ENCODE data around the gene CYP27B1.

Gene CYP27B1

GRCh38 chr12:57750561-57751431 is 16.1 kb downstream of the CYP27B1 start:
- no peak for DNase-seq

DNA sequence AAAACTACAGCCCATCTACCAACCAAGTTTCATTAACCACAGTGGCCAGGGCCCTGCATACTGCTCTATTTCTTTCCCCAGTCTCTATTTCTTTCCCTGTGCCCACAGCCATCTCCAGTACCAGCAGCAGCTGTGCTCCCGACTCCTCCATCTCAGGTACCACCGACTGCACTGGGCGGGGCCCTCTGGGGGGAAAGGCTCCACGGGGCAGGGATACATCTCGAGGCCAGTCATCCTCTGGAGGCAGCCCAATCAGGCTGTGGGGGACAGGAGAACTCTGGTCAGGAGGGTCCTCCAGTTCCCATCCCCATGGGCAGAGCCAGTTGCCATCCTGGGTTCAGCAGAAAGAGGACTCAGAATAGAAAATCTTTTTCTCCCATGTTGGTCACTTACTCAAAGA is 17.8 kb downstream of the CYP27B1 start:
- DNase-seq, result no peak

- no peak for DNase-seq
Measured at GRCh38 chr12:57746025-57746424, 20.9 kb downstream of the CYP27B1 start.

- DNase-seq, result no peak
Measured at GRCh38 chr12:57745485-57745881, 21.4 kb downstream of the CYP27B1 start.

DNA sequence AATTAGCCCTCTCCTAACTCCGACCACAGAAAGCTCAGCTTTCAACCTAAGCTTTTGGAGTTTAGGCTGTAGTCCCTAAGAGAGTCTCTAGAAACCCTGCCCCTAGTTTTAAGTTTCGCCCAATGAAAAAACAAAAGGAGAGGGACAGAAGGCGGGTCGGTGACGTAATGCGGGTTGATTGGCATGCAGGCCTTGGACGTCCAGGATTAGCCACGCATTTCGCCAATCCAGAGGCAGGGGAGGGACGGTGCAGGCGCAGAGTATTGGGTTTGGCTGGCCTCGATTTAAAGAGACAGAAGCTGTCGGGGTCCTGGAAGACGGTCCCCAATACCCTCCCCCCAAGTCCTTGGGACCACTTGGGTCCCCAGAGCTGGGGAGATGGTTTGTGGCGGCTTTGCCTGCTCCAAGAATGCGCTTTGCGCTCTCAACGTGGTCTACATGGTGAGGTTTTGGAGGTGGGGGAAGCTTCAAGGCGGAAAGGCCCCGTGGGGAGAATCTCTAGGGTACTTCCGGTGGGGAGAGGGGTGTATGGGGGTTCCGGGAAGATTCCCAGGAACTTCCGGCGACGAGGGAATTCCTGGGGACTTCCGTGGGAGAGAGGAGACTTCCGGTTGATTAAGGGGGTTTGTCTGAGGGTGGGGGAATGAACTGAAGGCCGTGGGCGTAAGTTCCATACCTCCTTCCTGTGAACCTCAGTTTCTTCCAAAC is 21.9 kb downstream of the CYP27B1 start, which contains the start of gene TSPAN31:
TSPAN31 (plus strand) TSS at position 263 of the 708 bp plus-strand sequence; CDS start at position 379, 116 bp downstream.
- peak; percentile 88 for DNase-seq

DNA sequence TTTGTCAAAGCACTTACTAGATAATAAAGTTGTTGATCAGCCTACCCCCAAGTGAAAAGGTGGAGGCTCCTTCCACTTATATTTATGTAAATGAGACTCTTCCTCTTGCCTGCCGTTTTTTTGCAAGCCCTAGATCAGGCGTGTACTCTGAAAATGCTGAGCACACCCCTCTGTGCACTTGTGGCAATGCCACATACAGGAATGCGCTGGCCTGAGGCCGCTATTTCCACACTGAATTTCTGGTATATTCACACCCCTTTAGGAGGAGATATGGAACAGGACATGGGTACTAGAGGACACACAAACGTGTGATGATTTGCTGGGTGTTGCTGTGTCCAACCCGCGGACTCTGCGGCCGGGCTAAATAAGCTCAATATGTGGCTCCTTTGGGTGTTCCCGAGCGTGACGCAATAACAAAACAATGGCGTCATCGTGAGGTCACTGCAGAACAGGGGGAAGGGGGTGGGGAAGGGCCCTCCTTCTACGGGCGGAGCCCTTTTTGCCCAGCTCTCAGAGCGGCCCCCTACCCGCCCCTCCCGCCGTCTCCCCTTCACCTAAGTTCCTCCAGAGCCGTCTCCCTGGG is 22.6 kb downstream of the CYP27B1 start:
- DNase-seq, result no peak

DNA sequence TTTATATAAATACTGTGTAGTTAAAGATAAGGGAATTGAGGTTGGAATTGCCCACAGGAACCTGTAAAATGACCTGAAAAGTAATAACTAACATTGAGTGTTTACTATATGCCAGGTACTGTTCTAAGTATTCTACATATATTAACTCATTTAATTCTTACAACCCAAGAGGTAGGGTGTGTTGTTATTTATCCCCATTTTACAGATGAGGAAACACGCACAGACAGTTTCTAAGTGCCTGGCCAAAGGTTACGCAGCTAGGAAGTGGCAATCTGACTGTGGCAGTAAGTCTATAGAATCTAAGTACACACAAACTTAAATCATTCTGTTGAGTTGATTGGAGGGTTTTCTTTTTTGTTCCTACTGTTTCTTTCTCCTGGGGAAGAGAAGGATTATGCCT is 23.1 kb downstream of the CYP27B1 start:
- no peak for DNase-seq

GRCh38 chr12:57741844-57742738 is 24.8 kb downstream of the CYP27B1 start:
- DNase-seq, result peak; percentile 74

DNA sequence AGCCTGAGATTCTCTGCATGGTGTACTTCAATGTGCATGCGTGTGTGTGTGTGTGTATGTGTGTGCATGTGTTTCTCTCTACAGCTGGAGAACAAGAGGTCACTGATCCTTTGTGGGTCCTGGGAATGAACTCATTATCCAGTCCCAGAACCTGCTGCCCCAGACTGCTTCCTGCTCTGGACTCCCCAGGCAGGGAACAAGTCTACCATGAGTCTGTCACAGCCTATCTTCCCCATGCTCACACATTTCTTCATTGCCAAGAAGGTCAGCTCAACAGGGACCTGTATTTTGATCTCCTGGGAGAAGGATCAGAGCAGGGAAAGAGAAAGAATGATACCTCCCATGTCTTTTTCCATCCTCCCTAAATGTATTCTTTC is 25.5 kb downstream of the CYP27B1 start:
- no peak for DNase-seq

DNA sequence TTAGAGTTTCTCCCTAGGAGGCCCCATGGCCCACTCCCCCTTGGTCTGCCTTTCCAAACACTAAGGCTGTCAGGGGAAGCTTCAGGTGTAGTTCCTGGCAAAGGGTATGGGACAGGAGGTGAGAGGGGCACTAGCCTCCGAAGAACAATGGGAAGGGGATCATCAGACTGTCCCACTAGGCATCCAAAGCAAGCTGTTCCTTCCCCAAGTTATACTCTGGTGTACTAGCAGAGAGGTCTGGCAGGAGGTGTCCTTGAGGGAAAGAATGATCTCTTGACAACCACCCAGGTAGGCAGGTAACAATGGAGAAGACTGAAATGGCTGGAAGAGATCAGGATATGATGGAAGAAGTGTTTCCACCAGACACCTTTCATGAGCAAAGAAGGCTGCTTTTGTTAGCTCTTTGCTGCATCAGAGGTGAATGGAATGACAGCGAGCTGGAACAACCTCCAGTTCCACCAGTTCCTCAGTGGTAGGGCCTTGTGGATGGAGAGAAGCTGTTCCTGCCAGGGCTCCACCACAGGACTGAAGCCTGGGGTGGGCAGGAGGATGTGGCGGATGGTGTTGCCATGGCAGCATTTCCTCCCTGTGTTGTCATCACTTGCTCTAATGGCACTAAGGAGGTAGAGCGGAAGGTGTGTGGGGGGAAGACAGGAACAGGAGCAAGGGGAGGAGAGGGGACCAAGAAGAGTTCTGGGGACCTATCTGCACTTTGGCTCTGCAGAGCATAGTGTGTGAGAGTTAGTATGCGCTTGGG is 26.0 kb downstream of the CYP27B1 start:
- DNase-seq, result peak; percentile 74

GRCh38 chr12:57739914-57740538 is 26.9 kb downstream of the CYP27B1 start:
- no peak for DNase-seq

- DNase-seq, result no peak
Measured at GRCh38 chr12:57739387-57739786, 27.5 kb downstream of the CYP27B1 start.

- no peak for DNase-seq
Measured at GRCh38 chr12:57738661-57739237, 28.1 kb downstream of the CYP27B1 start, which contains the start of gene AGAP2. Gene AGAP2, minus strand, starts transcription at chr12:57738742. Its CDS starts 496 bp downstream, at chr12:57738246.

GRCh38 chr12:57737467-57738460 is 29.1 kb downstream of the CYP27B1 start:
- no peak for DNase-seq

- no peak for DNase-seq
Measured at GRCh38 chr12:57736741-57737466, 30.0 kb downstream of the CYP27B1 start.

DNA sequence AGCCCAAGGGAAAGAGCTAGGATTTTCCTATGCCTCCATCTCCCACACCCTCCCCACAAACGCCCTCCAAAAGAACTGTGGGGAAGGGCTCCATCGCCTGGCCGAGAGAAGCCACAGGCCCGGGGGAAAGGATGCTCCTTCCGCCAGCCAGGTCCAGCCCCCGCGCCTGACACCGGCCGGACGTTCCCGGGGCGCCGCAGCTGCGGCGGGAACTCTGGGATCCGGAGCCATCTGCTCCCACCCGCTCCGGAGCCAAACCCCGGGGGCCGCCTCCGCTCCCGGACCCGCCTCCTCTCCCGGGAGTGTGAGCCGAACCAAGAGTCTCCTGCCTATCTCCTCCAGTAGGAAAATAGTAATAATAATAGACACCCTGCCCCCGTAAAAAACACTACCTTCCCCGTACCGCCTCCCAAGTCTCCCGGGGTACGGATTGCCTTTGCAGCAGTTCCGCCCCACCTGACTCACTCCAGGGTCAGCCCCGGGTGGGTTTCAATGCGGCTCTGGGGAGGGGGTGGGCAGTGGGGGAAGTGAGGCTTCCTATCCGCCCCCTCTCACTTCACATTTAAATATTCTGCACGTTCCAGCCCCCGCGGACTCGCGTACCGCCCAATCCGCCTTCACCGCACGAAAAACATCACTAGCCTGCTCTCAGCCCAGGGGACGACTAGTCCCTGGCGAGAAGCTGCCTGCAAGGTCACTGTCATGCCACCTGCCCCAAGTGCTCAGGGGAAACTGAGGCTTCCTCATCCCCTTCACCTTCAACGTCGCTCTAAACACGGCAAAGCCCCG is 30.7 kb downstream of the CYP27B1 start:
- no peak for DNase-seq

DNA sequence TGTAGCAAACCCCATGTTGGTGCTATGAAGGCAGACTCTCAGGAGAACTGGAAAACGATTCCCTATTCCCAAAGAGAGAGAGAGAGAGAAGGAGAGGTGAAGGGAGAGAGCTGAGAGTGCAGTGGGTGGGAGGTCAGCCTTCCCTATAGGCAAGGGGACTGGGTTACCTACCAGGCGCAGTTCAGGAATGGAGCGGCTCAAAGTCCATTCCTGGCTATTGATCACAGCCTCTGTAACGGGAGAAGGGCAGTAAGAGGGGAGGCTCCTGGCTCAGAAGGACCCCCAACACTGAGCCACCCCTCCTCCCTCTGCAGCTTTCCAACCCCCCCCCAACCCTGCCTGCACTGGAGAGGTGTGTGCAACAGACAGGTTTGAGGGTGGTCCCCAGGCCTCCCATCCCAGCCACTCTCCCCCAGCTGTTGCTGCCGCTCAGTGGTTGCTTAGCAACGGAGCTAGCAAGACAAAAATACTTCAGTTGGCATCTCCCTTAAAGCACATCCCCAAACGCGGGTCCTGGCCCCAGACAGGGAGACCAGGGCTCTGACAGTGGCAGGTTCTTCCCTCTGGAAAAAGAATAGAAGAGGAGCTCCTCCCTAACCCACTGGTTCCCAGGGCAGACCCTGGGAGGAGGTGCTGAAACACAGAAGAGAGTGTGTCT is 31.6 kb downstream of the CYP27B1 start:
- DNase-seq, result no peak
